ENCODE data around the gene MSH6.

Gene MSH6

GRCh38 chr2:47784352-47784851, 1.5 kb downstream of the MSH6 start:
- no peak for DNase-seq

GRCh38 chr2:47785986-47786385, 3.0 kb downstream of the MSH6 start:
- no peak for DNase-seq

- no peak for DNase-seq
These were observed 13.2 kb downstream of the MSH6 start for GRCh38 chr2:47796090-47796697.

GRCh38 chr2:47798631-47799030, 15.7 kb downstream of the MSH6 start:
- no peak for DNase-seq

GRCh38 chr2:47799031-47799609, 16.2 kb downstream of the MSH6 start:
- no peak for DNase-seq

- no peak for DNase-seq
These were observed 18.2 kb downstream of the MSH6 start for GRCh38 chr2:47801118-47801517.

GRCh38 chr2:47803363-47803762, 20.4 kb downstream of the MSH6 start:
- no peak for DNase-seq

GRCh38 chr2:47803770-47804169, 20.8 kb downstream of the MSH6 start:
- no peak for DNase-seq

GRCh38 chr2:47805850-47806249, 22.9 kb downstream of the MSH6 start:
- DNase-seq, result no peak

GRCh38 chr2:47808614-47809013, 25.7 kb downstream of the MSH6 start:
- DNase-seq, result no peak

- DNase-seq, result no peak
These were observed 27.0 kb downstream of the MSH6 start for GRCh38 chr2:47809903-47810302.

GRCh38 chr2:47810850-47811249, 27.9 kb downstream of the MSH6 start:
- DNase-seq, result no peak

GRCh38 chr2:47811668-47812067, 28.7 kb downstream of the MSH6 start:
- no peak for DNase-seq

GRCh38 chr2:47815764-47816163, 32.8 kb downstream of the MSH6 start:
- DNase-seq, result no peak

GRCh38 chr2:47818777-47819176, 35.8 kb downstream of the MSH6 start:
- DNase-seq, result no peak

GRCh38 chr2:47819834-47820233, 36.9 kb downstream of the MSH6 start:
- no peak for DNase-seq

GRCh38 chr2:47822518-47822917, 39.6 kb downstream of the MSH6 start:
- no peak for DNase-seq

- DNase-seq, result no peak
These were observed 50.6 kb downstream of the MSH6 start for GRCh38 chr2:47833516-47833968.

- DNase-seq, result no peak
These were observed 55.3 kb downstream of the MSH6 start for GRCh38 chr2:47838249-47838648.

GRCh38 chr2:47838686-47839085, 55.7 kb downstream of the MSH6 start:
- DNase-seq, result no peak

- no peak for DNase-seq
These were observed 59.9 kb downstream of the MSH6 start for GRCh38 chr2:47842846-47843245.

GRCh38 chr2:47843407-47843806, 60.5 kb downstream of the MSH6 start:
- DNase-seq, result no peak

GRCh38 chr2:47844162-47844561, 61.2 kb downstream of the MSH6 start:
- no peak for DNase-seq

GRCh38 chr2:47849368-47849767, 66.4 kb downstream of the MSH6 start:
- DNase-seq, result no peak

- DNase-seq, result no peak
These were observed 67.3 kb downstream of the MSH6 start for GRCh38 chr2:47850198-47850597.

Measured in stimulated activated CD4-positive, alpha-beta T cell treated with anti-CD3 and anti-CD28 coated beads, Interleukin-12 subunit alpha, Interleukin-12 subunit beta, amount 100 ng/mL, for 4 hours (primary cell).